LHCN-M2 (cell line): ENCODE data around the gene SLC19A2. TPM values are rescaled to one million over a fixed set of nuclear protein-coding genes. Genes with fewer than 3 reads are reported as not detected.
A peak's percentile ranks its signal among the peaks of the same experiment; 100 is the strongest.

Source experiments
- DNase-seq: peaks from one replicate; pipeline ENCODE4 v3.0.0-alpha.2; 2012; ENCODE audit warnings: low read depth
- total RNA-seq: library from RNA; depleted of rRNA; stranded (reverse); fragments of >200 nt; gene quantifications from 2 replicates; pipeline ENCODE4 v1.2.3, GENCODE V29; 2014

SLC19A2 gene
- total RNA-seq, 1 experiment from 2014 or later = 12.2 TPM

DNA sequence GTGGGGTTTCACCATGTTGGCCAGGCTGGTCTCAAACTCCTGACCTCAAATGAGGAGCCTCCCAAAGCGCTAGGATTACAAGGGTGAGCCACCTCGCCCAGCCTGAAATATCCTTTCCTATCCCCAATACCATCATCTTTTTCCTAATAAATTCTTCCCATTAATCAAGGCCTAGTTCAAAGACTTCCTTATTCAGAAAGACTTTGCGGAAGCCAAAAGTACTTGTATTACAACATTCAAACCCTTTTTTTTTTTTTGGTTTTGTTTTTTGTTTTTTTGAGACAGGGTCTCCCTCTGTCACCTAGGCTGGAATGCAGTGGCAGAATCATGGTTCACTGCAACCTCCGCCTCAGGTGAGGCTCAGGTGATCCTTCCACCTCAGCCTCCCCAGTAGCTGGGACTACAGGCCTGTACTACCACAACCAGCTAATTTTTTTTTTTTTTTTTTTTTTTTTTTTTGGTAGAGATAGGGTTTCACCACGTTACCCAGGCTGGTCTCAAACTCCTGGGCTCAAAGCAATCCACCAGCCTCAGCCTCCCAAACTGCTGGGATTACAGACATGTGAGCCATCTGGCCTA lies 7.6 kb downstream of the SLC19A2 start:
- DNase-seq = no peak

DNA sequence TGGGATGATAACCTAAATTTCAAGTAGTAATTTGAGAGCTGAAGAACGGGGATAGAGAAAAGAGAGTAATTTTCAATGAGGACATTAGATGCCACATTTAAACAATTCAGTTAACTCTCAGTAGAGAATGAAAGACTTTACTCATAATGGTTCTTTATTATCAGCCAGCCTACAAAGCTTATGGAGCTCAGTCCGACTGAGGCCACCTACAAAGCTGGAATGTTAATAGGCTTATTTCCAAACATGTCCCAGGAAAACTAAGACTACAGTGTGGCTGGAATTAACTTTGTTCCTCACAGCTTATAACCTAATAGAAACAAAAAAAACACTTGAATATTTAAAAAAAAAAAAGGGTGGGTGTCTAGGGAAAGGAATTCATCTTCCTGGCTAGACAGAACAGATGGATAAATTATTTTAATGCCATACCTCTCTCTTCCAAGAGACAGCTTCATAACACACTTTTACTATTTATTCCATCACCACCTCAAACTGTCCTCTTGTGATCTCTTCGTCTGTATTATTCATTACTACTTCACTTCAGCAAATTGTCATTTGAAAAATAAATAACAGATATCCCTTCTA lies 9.8 kb downstream of the SLC19A2 start:
- no peak for DNase-seq

DNA sequence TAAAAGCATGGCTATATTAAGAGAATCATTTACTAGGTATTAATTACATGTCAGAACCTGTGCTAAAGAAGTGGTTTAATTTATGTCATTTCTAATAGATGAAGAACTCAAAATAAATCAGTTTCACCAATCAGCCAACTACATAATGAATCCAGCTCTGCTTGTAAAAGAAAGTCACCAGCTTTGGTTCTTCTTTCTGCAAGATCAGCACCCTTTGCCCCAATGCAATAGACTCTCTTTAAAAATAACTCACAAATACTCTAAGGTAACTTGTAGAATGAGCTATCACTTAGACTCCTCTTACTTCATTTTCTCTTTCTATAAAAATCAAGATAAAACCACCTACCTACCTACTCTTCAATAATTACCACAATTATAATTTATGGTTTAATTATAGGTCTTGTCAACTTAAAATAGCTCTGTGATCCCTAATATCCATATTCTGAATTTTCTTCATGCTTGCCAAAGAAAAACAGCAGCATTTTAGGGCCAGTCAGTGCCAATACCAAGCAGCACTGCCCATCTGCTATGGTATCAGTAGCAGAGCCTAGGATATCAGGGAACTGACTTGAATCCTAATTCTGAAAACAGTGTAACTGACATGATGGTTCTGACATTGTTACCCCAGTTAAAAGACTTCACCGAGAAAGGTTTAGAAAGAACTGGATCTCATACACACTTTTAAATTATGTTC lies 11.3 kb downstream of the SLC19A2 start:
- no peak for DNase-seq

DNA sequence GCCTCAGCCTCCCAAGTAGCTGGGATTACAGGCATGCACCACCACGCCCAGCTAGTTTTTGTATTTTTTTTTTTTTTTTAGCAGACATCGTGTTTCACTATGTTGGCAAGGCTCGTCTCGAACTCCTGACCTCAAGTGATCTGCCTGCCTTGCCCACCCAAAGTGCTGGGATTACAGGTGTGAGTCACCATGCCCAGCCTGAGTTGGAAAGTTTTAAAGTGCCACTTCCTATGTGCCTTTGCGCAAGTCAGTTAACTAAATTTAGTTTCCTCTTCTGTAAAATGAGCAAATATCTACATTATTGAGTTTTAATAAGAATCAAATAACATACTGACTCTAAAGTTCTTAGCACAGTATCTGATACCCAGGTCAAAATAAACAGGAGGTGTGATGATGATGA lies 12.4 kb downstream of the SLC19A2 start:
- peak; percentile 25 for DNase-seq

DNA sequence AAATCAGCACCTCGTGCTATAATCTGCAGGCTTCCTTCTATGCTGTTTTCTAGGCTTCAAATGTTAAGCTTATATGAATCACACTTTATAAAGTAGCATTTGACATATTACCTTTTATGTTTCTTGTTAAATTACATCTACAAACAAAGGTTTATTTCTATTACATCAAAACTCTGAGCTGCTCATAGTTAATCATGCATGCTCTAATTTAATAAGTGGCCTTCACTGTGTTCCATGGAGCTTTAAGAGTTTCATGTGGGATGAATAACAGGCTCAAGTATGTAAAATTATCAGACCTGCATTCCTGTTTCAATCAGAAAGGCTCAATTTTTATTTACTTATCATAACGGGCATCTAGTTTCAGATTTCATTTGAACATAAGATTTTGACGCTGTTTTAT lies 13.0 kb downstream of the SLC19A2 start:
- no peak for DNase-seq

DNA sequence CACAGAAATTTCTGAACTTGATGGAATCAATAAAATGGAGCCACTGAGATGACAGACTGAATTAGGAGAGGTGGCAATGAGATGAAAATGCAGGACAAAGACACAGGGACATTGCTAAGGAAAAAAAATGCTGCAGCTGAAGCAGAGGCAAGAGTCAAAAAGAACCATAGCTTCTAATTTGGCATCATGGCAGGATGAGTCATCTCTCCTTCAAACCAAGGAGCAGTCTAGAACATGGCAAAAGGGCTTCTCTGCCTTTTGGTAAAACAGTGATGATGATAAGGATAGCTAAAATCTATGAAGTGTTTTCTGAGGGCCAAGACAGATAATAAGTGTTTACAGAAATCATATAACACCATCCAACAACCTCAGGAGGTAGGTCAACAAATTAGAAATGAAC lies 16.8 kb downstream of the SLC19A2 start:
- DNase-seq = no peak

DNA sequence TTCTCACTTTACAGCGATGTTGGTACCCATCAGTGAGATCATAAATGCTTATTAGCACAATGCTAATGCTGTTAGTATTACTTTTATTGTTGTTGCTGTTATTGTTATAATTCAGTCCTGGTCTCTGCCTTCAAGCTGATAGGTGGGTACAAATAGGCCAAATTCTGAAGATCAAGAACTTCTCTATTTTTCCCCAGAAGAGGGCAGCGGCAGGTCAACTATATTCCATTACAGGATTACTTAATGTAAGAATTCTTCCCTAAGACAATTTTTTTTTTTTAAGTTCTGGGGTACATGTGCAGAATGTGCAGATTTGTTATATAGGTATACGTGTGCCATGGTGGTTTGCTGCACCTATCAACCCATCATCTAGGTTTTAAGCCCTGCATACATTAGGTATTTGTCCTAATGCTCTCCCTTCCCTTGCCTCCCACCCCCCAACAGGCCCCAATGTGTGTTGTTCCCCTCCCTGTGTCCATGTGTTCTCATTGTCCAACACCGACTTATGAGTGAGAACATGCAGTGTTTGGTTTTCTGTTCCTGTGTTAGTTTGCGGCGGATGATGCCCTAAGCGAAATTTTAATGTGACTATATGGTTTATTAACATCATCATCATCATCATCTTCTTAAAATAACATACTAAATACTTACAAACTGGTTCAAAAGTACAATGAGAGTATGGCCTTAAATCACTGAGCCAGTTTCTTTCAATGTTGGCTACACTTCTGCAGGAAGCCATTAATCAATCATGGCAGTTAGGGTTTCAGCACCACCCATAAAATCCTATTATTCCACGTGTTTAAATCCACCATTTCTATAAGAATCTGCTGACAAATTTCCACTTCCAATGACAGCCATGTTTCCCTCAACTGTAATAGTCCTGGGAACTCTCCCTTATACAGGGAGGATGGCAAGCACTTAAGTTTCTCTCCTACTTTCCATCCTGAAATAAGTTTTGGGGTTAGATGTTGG lies 19.2 kb downstream of the SLC19A2 start:
- DNase-seq = peak; percentile 42

DNA sequence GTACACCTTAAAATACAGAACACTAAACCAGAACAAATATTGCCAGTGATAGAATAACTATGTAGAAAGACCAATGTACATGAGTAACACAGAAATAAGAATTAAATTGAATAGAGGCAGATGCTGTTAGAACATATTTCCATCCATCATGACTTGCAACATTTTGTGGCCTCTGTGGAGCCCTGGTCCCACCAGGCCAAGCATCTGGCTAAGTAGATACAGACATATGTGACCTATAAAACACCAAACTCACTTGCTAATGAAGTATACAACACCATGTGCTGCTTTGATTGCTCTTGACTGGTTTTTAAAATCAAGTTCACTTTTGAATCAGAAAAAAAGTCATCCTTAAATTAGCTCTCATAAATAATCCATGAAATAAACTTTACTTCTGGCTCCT lies 20.5 kb downstream of the SLC19A2 start:
- no peak for DNase-seq

DNA sequence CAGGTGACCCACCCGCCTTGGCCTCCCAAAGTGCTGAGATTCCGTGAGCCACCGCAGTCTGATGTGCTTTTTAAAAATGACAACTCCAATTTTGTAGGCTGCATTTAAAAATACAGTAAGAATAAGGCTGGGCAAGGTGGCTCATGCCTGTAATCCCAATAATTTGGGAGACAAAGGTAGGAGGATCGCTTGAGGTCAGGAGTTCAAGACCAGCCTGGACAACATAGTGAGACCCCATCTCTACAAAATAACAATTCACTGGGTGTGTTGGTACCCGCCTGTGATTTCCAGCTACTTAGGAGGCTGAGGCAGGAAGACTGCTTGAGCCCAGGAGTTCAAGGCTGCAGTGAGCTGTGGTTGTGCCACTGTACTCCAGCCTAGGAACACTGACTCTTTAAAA lies 23.4 kb downstream of the SLC19A2 start:
- no peak for DNase-seq

DNA sequence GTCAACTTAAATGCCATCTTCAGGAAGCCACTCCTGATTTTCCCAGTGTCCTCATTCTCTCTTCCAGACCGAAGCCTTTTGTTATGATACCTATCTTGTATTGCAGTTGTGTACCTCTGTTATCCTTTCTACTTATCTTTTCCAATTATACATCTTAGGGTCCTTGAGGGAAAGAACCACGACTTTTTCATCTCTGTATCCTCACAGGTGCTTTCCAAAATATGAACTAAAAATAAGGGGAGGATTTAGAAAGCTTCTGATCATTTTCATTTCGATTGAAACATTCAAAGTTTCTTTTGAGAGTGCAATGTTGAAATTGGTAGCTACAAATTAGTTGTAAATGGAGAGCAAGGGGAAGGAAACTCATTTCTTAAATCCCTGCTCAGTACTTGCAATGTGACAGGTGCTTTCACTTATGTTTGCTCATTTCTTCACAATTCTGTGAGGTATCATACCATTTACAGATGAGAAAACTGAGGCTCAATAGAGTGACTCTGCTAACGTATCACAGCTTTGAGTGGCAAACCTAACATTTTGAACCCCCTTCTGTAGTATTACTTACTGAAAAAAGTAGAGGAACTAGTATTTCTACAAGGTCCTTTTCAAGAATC lies 24.2 kb downstream of the SLC19A2 start:
- DNase-seq = no peak

DNA sequence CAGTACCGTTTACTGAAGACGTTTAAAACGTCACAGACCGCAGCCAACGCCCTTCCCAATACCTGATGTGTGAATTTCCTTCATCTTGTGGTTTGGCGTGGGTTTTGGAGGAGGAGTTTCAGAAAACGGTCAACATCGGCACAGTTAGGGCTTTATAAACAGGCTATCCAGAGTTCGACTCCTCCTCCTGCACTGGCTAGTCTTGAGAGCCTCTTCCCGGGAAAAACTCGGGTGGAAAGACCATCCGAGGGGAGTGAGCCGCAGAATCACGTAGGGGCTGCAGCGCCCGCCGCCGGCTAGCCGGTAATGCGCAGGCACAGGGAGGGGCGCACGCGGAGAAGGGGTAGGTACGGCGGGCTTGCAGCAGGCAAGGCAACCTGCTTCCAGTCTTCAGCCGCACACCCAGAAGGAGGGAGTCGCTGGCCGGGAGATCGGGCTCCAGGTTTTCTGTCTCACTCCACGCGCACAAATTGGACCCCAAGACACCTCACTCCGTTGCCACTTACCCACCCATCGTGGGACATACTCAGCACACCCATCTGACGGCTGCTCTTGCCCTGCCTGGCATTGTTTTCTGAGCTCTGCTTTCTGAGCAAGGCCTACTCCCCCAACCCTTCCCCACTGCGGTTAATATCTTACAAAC lies 25.4 kb downstream of the SLC19A2 start:
- no peak for DNase-seq

DNA sequence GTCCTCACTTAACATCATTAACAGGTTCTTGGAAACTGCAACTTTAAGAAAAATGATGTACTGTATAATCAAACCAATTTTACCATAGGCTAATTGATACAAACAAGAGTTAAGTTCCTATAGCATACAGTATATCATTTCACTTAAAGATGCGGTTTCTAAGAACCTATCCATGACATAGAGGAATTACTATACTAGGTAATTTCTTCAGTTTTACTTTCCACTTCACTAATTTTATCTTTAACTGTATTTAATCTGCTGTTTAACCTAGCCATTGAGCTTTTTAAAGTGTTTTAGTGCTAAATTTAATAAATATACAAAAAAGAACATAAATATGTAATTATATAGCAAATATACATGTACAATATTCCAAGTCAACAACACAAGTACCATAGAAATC lies 28.3 kb downstream of the SLC19A2 start:
- no peak for DNase-seq

DNA sequence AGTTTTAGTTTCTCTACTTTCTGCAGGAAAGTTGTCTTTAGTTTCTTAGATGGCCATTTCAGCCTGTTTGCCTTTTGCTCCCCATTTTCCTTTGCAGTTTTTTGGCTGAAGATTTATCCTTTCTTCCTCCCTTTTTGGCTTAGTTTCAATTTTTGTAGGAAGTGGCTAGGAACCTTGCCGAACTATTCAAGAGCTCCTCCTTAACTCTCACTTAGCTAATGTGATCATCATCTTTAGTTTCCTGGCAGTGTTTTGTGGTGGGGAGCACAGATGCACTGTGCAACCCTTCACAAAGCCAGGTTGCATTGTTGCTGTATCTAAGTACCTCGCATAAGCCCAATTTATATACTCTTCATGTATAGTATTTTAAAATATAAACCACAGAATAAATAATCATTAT lies 29.7 kb downstream of the SLC19A2 start:
- no peak for DNase-seq

DNA sequence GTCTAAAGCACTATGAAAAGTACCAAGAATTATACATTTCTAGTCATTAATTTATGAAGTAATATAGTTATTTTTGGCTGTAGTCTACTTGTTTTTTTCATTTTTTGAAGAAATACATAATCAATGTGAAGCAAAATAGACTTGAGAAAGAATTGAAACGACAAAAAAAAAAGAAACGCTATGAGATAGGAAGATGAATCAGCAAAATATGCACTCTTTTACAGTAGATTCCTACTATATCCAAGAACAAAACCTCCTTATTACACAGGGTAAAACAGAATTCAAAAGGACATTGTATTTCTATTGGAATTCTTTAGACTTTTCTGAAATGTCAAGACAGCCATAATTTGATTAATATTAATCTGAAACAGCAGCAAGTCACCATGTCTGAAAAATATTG lies 32.8 kb downstream of the SLC19A2 start:
- no peak for DNase-seq

DNA sequence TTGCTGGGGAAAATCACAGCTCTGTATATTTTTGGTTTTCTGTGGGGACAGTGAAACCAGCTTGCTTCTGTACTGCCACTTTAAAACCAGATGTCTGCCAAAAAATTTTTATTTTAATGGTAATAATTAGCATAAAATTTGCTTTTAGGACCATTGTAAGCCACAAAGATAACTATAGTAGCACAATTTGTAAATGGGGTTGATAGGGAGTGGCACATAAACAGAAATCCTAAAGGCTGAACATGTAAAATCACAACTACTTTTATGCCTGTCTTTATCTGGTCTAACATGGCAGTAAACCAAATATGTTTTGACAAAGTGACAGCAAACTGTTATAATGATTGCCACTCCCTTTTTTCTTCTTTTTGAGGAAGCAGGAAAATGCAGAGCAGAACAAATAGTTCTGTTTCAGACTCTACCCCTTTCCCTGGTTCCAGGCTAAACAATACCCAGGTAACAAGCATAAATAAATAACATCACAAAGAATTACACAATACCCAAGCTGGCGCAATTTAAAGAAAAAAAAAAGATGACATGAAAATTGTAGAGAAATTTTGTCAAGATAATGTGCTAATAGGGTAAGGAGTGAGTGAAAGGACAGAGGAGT lies 34.4 kb downstream of the SLC19A2 start:
- DNase-seq = no peak

DNA sequence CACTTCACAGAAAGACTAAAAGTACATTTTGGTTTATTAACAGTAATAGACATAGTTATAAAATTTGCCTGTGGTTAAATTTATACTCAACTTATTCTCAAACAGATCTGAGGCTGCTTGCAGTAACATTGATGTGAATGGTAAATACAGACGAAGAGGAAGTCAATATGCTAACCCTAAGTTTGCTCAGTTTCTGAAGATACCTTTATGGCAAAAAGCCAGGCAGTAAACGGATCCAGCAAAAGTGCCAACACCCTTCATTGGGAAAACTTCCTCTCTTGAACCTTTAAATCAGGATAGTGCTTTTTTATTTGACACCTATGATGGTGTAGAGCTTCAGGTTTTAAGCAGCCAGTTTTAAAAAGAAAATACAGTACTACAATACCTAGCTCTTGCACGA lies 41.8 kb downstream of the SLC19A2 start:
- no peak for DNase-seq

DNA sequence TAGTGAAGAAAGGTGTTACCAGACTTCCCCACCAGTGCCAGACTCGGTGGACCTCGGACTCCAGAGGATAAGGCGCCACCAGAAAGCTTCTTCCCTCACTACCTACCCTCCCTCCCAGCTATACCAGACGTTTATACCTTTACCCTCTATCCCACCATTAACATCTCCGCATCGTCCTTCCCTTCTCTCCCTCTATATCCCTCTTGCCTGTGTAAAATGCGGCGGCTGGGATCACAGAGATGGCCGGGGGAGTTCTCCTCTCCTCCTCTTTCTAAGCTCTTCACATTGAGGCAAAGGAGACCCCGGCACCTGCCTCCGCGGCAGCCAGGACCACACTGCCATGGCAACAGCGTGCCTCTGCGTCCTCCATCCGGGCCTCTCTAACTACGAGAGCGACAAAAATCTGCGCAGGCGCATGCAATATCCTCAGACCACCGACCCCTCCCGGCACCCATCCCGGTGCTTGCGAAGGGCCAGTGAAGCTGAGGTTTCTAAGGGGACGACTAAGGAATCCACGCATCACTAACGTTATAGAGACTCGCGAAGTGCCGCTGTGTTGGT lies 58.6 kb downstream of the SLC19A2 start, which contains the start of gene CCDC181:
CCDC181 (minus strand) TSS at position 394 of the 561 bp plus-strand sequence. CDS start 2,547 bp downstream, outside the sequence.
- peak; percentile 63 for DNase-seq

DNA sequence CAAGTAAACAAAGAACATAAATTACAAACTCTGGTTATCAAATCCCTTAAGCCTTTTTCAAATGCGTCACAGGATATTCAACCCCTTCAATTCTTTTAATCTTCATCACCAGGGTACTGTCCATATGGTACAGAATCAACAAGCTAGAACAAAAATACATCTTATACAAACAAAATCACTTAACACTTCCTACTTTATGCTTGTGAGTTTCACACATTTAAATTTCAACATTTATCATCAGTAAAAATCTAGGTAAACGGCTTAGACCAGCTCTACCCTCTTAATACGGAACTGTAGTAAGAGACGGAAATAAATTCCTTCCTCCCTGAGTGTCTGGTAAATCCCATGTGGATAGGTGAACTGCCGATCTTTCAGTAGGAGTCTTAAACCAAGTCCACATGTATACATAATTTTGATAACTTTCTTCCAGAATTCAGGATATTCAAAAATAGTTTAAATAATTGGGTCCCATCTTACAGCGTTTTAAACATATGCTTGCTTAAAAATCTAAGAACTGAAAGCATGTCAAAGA lies 59.5 kb downstream of the SLC19A2 start:
- no peak for DNase-seq

DNA sequence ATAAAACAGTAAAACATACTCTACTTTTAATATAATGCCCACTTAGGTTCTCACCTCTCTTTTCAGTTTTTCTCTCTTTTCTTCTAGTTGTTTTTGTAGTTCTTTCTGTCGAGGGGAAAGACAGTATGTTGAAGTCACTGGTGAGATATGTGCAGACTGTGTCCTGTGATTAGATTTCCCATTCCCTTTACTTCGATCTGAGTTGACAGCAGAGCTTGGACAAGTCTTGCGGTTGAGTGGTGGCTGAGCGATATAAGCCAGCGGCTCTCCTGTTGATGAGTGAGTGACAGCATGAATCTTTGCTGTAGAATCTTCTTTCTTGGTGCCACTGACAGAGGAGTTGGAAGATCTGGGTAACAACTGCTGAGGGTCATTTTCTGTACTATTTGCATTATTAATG lies 64.4 kb downstream of the SLC19A2 start:
- no peak for DNase-seq

DNA sequence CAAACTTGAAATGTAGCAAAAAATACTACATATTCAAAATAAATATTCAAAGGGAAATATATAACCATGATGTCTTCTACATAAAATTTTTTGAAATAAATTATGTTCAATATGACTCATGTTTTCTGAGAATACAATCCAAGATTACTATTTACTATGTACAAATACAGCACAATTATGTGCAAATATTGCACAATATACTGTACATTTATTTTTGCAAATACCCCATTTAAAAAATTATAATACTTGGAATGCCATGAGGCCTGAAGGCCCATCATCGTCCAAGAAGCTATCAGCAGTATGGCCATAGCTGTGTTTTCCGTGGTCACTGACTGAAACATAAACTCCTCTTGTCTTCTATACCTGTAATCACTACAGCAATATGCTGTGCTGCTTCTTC lies 70.8 kb downstream of the SLC19A2 start:
- no peak for DNase-seq
